NK-92 treated with Interleukin-12 subunit alpha and Interleukin-12 subunit beta, amount 100 ng/mL, for 24 hours (cell line): ENCODE data around the gene LDB1.

Source experiments
- DNase-seq: peaks from one replicate; lab custom pipeline; 2025; lab: John Stamatoyannopoulos, UW

Gene LDB1

GRCh38 chr10:102064503-102064867 is 55.7 kb downstream of the LDB1 start:
- DNase-seq: no peak

- DNase-seq: no peak
These were observed 60.2 kb downstream of the LDB1 start for GRCh38 chr10:102059987-102060386.
